GM12878 (cell line): ENCODE data around the gene SGPP2. TPM values are rescaled to one million over a fixed set of nuclear protein-coding genes. Genes with fewer than 3 reads are reported as not detected.

Experiments used
- ATAC-seq: fragments of 200-7000 bp; cut with Tn5 transposase; 3 replicates; pipeline ENCODE4 v1.9.1; 2020; ENCODE audit warnings: mild to moderate bottlenecking, moderate library complexity
- BruUV-seq: library from RNA; stranded (reverse); fragments of 400-500 nt; replicated peaks from 2 replicates; lab custom pipeline; 2021; lab: Mats Ljungman, UMichigan
- CTCF ChIA-PET: fragments of 300-600 bp; sonication (Branson Sonifier 250); formaldehyde crosslinking; extraction: SDS; loops from one replicate; lab custom pipeline; 2021; ENCODE audit warnings: inconsistent platforms; lab: Yijun Ruan, JAX
- POLR2A ChIA-PET: fragments of 350-600 bp; formaldehyde crosslinking; extraction: SDS; loops from one replicate; lab custom pipeline; 2021; ENCODE audit warnings: inconsistent platforms; lab: Charles Lee
- RAD21 ChIA-PET: fragments of 300-600 bp; sonication (Branson Sonifier 250); formaldehyde crosslinking; loops from one replicate; lab custom pipeline; 2023; ENCODE audit warnings: antibody characterized with exemption; ENCODE audit not compliant: unreplicated experiment; lab: Charles Lee
- SMC1A ChIA-PET: fragments of 300-600 bp; sonication (Branson Sonifier 250); formaldehyde crosslinking; loops from one replicate; lab custom pipeline; 2023; ENCODE audit not compliant: unreplicated experiment, uncharacterized antibody; lab: Charles Lee
- DNase-seq: peaks from one replicate; pipeline ENCODE4 v3.0.0-alpha.2; 2011; ENCODE audit warnings: low read depth, low spot score
- FAIRE-seq: peaks from 3 replicates; lab custom pipeline; 2011; peaks lifted over from hg19 to GRCh38; lab: Jason Lieb, UNC
- H2AFZ ChIP-seq: 2 replicates; pipeline ENCODE4 v1.6.0; 2011; ENCODE audit warnings: low read depth, low read length, control low read depth; ENCODE audit not compliant: control insufficient read depth
- H3K27ac ChIP-seq: 2 replicates; pipeline ENCODE4 v1.5.1; 2011; ENCODE audit warnings: control low read depth; ENCODE audit not compliant: control insufficient read depth, insufficient read depth
- H3K27me3 ChIP-seq, 2 experiments: replicated peaks in 1 of 2; 2 replicates each; pipeline versions ENCODE4 v1.6.0 to v1.6.1; 2011; ENCODE audit warnings: low read length in 1 of 2; ENCODE audit not compliant: control insufficient read depth in 2 of 2, insufficient read depth in 2 of 2
- H3K36me3 ChIP-seq, 2 experiments: 2 replicates each; pipeline ENCODE4 v1.5.1; 2011; ENCODE audit warnings: low read length in 1 of 2; ENCODE audit not compliant: control insufficient read depth in 2 of 2, insufficient read depth in 2 of 2
- H3K4me1 ChIP-seq: 2 replicates; pipeline ENCODE4 v1.6.1; 2011; ENCODE audit warnings: mild to moderate bottlenecking, low read length, moderate library complexity, mixed read lengths; ENCODE audit not compliant: control insufficient read depth, insufficient read depth
- H3K4me2 ChIP-seq: 2 replicates; pipeline ENCODE4 v1.6.0; 2011; ENCODE audit warnings: control low read depth; ENCODE audit not compliant: control insufficient read depth, insufficient read depth
- H3K4me3 ChIP-seq: fragments of 200-600 bp; sonication (generic); 2 replicates; pipeline ENCODE4 v1.5.1; 2016
- H3K79me2 ChIP-seq: 2 replicates; pipeline ENCODE4 v1.6.0; 2011; ENCODE audit warnings: low read length; ENCODE audit not compliant: control insufficient read depth, insufficient read depth
- H3K9ac ChIP-seq: 2 replicates; pipeline ENCODE4 v1.8.0; 2011; ENCODE audit warnings: low read length, control low read depth, mixed read lengths; ENCODE audit not compliant: control insufficient read depth, insufficient read depth
- H3K9me3 ChIP-seq: replicated peaks from 3 replicates; pipeline ENCODE4 v1.5.1; 2011; ENCODE audit warnings: mild to moderate bottlenecking, low read length; ENCODE audit not compliant: control insufficient read depth, insufficient read depth
- H4K20me1 ChIP-seq: 2 replicates; pipeline ENCODE4 v1.6.0; 2011; ENCODE audit not compliant: control insufficient read depth, insufficient read depth
- DPF2 ChIP-seq: fragments of 450-650 bp; IDR thresholded peaks from 2 replicates; pipeline ENCODE4 v1.6.1; 2017; ENCODE audit warnings: mild to moderate bottlenecking
- ETV6 ChIP-seq, 2 experiments: fragments of 450-650 bp in 1 of 2; IDR thresholded peaks in 1 of 2; conservative IDR thresholded peaks in 1 of 2; 2 replicates each; pipeline ENCODE4 v1.6.1; 2014; ENCODE audit warnings: antibody characterized with exemption in 1 of 2, borderline replicate concordance in 1 of 2, low read depth in 1 of 2, mild to moderate bottlenecking in 1 of 2, moderate library complexity in 1 of 2
- FOXK2 ChIP-seq: fragments of 450-650 bp; IDR thresholded peaks from 2 replicates; pipeline ENCODE4 v1.6.1; 2017; ENCODE audit warnings: mild to moderate bottlenecking, moderate library complexity
- IKZF1 ChIP-seq: fragments of 450-650 bp; conservative IDR thresholded peaks from 2 replicates; pipeline ENCODE4 v1.6.1; 2017; ENCODE audit warnings: antibody characterized with exemption, mild to moderate bottlenecking
- JUND ChIP-seq: IDR thresholded peaks from 2 replicates; pipeline ENCODE4 v1.6.1; 2012; ENCODE audit warnings: low read depth, mild to moderate bottlenecking, low read length, improper control_type of control experiment, moderate library complexity
- MEF2B ChIP-seq: fragments of 450-650 bp; IDR thresholded peaks from 2 replicates; pipeline ENCODE4 v1.6.1; 2018; ENCODE audit warnings: mild to moderate bottlenecking, moderate library complexity; ENCODE audit not compliant: partially characterized antibody, poor library complexity, severe bottlenecking
- MXI1 ChIP-seq: fragments of 150-350 bp; IDR thresholded peaks from 2 replicates; pipeline ENCODE4 v1.6.1; 2011; ENCODE audit warnings: low read depth, mild to moderate bottlenecking, inconsistent platforms, low read length, improper control_type of control experiment
- NR2C1 ChIP-seq: fragments of 450-650 bp; IDR thresholded peaks from 2 replicates; pipeline ENCODE4 v1.6.1; 2017; ENCODE audit warnings: antibody characterized with exemption, mild to moderate bottlenecking, moderate library complexity
- POLR2AphosphoS2 ChIP-seq: IDR thresholded peaks from 2 replicates; pipeline ENCODE4 v1.6.1; 2011; ENCODE audit warnings: low read depth, mild to moderate bottlenecking, low read length, improper control_type of control experiment, moderate library complexity
- RFX5 ChIP-seq: IDR thresholded peaks from 2 replicates; pipeline ENCODE4 v1.6.1; 2011; ENCODE audit warnings: low read depth, low read length, improper control_type of control experiment
- SKIL ChIP-seq: fragments of 450-650 bp; IDR thresholded peaks from 2 replicates; pipeline ENCODE4 v1.6.1; 2017; ENCODE audit warnings: mild to moderate bottlenecking, low read depth, inconsistent platforms; ENCODE audit not compliant: poor library complexity, severe bottlenecking
- TARDBP ChIP-seq: IDR thresholded peaks from 2 replicates; pipeline ENCODE4 v1.6.1; 2016; ENCODE audit warnings: borderline replicate concordance
- YY1 ChIP-seq: IDR thresholded peaks from 2 replicates; pipeline ENCODE4 v1.6.1; 2011; ENCODE audit warnings: low read depth, mild to moderate bottlenecking, low read length
- ZNF24 ChIP-seq: fragments of 450-650 bp; IDR thresholded peaks from 2 replicates; pipeline ENCODE4 v1.6.1; 2017; ENCODE audit warnings: antibody characterized with exemption, mild to moderate bottlenecking
- ZNF274 ChIP-seq: IDR thresholded peaks from one replicate; pipeline ENCODE4 v1.8.0; 2011; ENCODE audit not compliant: insufficient read length, insufficient read depth
- WGBS: methylation state at CpG from one replicate; pipeline ENCODE4 v1.1.6; 2016; ENCODE audit warnings: low lambda C conversion rate; ENCODE audit not compliant: insufficient replicate concordance, insufficient coverage; ENCODE audit errors: missing lambda C conversion rate; 5-methylcytosine and 5-hydroxymethylcytosine counted together
- in situ Hi-C: fragments of 300-500 bp; cut with MboI; formaldehyde crosslinking; loops from 9 replicates; pipeline ENCODE4 v1.14.3; 2018; ENCODE audit warnings: mixed read lengths
- intact Hi-C: fragments of 100-400 bp; cut with micrococcal nuclease; formaldehyde crosslinking; loops from one replicate; pipeline ENCODE4 v1.14.2; 2022; ENCODE audit not compliant: unreplicated experiment
- polyA plus RNA-seq, 11 experiments: library from polyadenylated mRNA; depleted of rRNA in 4 of 11; unstranded in 6 of 11; stranded (reverse) in 5 of 11; fragments of >200 nt; fragmentation: Nextera tagmentation in 4 of 11; fragmentation: Illumina TruSeq in 1 of 11; extraction: Ambion mirVana in 4 of 11; extraction: Trizol in 1 of 11; gene quantifications; 1 replicate in 1 of 11; 2 replicates in 10 of 11; pipeline versions ENCODE4 v1.2.1 to v1.2.3, GENCODE V29; 2011 to 2016; ENCODE audit warnings: inconsistent platforms in 2 of 11, missing spikeins in 2 of 11, low read depth in 1 of 11
- total RNA-seq, 4 experiments: library from RNA; depleted of rRNA in 3 of 4; stranded (reverse); fragments of >200 nt in 3 of 4; fragmentation: Illumina TruSeq in 1 of 4; extraction: Trizol in 1 of 4; gene quantifications; 2 replicates each; pipeline versions ENCODE4 v1.2.1 to v1.2.3, GENCODE V29; 2013 to 2021
- TF ChIP-seq, protein P1 (sequence below): IDR thresholded peaks from 2 replicates; pipeline ENCODE4 v1.6.1; 2012; ENCODE audit warnings: low read depth, low read length, improper control_type of control experiment

SGPP2 gene
- total and polyA plus RNA-seq, 10 of the 15 experiments (the other 5 are each of a cell fraction or from before 2014, with no cell fraction given) = 3.5 to 84.9 (median 13.1) TPM

DNA sequence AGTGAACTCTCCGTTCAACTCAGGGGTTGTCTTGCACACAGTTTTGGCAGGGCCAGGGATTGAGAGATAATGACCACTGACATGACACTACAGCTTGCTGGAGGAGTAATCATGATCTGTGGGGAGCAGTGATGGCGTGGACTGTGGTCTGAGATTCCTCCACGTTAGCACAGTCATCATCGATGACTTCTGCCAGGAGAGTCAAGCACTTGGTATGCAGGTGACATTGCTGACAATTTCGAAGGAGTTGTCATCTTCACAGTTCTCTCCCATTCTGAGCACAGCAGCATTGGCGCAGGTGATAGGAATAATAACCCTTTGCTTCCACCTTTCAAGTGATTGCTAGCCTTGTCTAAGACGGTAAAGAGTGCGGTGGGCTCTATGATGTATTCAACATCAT is 79.8 kb downstream of the SGPP2 start:
- intact Hi-C loops = no loop called here
- Histone ChIP-seq H3K4me3 (no peak overlapping the region), H3K9me3 (no peaks in the 10 kb centered on the region), H2AFZ (no peak overlapping the region), H4K20me1 (no peaks in the 10 kb centered on the region)
- SMC1A ChIA-PET = interaction anchor here (1.2 to 2.0 kb wide), 3 partner anchors 19 to 186 kb away, joined by 3 to 8 read pairs (median 7); no protein-coding TSS in a partner anchor
- no peak for TF ChIP-seq POLR2AphosphoS2
- no peak for TF ChIP-seq YY1
- no peak for TF ChIP-seq JUND
- no peak for TF ChIP-seq FOXK2
- TF ChIP-seq IKZF1 = no peak
- TF ChIP-seq SKIL = no peak
- TF ChIP-seq ZNF24 = no peak
- no peak for TF ChIP-seq DPF2
- no peak for TF ChIP-seq ETV6 (conservative IDR thresholded peaks at IDR 0.05 in 1 of 2, IDR thresholded peaks at IDR 0.05 in 1 of 2; ENCODE audit: borderline replicate concordance in 1 of 2, low read depth in 1 of 2)
- TF ChIP-seq ZNF274 = no peak
- TF ChIP-seq, protein P1, sequence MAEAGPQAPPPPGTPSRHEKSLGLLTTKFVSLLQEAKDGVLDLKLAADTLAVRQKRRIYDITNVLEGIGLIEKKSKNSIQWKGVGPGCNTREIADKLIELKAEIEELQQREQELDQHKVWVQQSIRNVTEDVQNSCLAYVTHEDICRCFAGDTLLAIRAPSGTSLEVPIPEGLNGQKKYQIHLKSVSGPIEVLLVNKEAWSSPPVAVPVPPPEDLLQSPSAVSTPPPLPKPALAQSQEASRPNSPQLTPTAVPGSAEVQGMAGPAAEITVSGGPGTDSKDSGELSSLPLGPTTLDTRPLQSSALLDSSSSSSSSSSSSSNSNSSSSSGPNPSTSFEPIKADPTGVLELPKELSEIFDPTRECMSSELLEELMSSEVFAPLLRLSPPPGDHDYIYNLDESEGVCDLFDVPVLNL = no peak
- no peak for TF ChIP-seq RFX5
- no peak for TF ChIP-seq TARDBP
- no peak for TF ChIP-seq MEF2B
- no peak for TF ChIP-seq NR2C1
- no peak for TF ChIP-seq MXI1
- TF ChIP-seq, all 136 proteins: peak for 0
- FAIRE-seq = no peak
- Histone ChIP-seq H3K27ac (no peak overlapping the region), H3K9ac (no peak overlapping the region), H3K36me3 (peaks cover 2% of the 10 kb centered on the region in 2 experiments; a peak in 3 of 4 replicates), H3K27me3 (no peaks in the 10 kb centered on the region), H3K79me2 (no peaks in the 10 kb centered on the region; the same call in 1 of the 2 replicates), H3K4me2 (peak overlapping the region; percentile 0; the same call in 1 of the 2 replicates), H3K4me1 (peaks cover 5% of the 10 kb centered on the region)
- WGBS = 84% methylated on average over 8 of the region's 8 CpGs
- ChIA-PET POLR2A (interaction anchor here (0.5 kb wide), 1 partner anchor 71 kb away, joined by 4 read pairs; no protein-coding TSS in a partner anchor), RAD21 (interaction anchor here (1.5 kb wide), 1 partner anchor 186 kb away, joined by 8 read pairs; no protein-coding TSS in a partner anchor), CTCF (interaction anchor here (1.5 kb wide), 1 partner anchor 186 kb away, joined by 4 read pairs; no protein-coding TSS in a partner anchor)
- in situ Hi-C loops = no loop called here
- no peak for DNase-seq
- no TSS peak for BruUV-seq
- ATAC-seq = no peak; the same call in 2 of the 3 replicates
